A673 (cell line): ENCODE measurements around the gene IMMP2L.

Source experiments
- CTCF ChIP-seq: fragments of 300-800, 200-600 bp; sonication (generic); conservative IDR thresholded peaks from 2 replicates; pipeline ENCODE4 v1.5.1; 2017; ENCODE audit warnings: low read depth, mild to moderate bottlenecking, antibody characterized with exemption, low read length, moderate library complexity, mixed read lengths
- EZH2 ChIP-seq: fragments of 200-600 bp; sonication (generic); IDR thresholded peaks from 2 replicates; pipeline ENCODE4 v1.6.1; 2017; ENCODE audit warnings: borderline replicate concordance, low read depth, mild to moderate bottlenecking, mixed read lengths, antibody characterized with exemption, low read length; ENCODE audit not compliant: poor library complexity, severe bottlenecking

- TF ChIP-seq CTCF (no peak), EZH2 (no peak)
These were observed 685.3 kb downstream of the IMMP2L start for GRCh38 chr7:110877016-110877415.
